AG10803 (cell line): Measurements from ENCODE around the gene F12.
"Not testable (repeated sequence)": the region's sequence is repeated elsewhere in the genome, so short reads cannot be mapped to it uniquely, and the experiment has no call there.

Experiments
- DNase-seq: peaks from one replicate; pipeline ENCODE4 v3.0.0; 2010; ENCODE audit warnings: low read depth
- H3K4me3 ChIP-seq: 2 replicates; pipeline ENCODE4 v1.5.1; 2011; ENCODE audit warnings: mild to moderate bottlenecking, low read length, control low read depth
- CTCF ChIP-seq: conservative IDR thresholded peaks from 2 replicates; pipeline ENCODE4 v1.5.1; 2011; ENCODE audit warnings: mild to moderate bottlenecking, low read length, control low read depth, inconsistent platforms

F12 gene

DNA sequence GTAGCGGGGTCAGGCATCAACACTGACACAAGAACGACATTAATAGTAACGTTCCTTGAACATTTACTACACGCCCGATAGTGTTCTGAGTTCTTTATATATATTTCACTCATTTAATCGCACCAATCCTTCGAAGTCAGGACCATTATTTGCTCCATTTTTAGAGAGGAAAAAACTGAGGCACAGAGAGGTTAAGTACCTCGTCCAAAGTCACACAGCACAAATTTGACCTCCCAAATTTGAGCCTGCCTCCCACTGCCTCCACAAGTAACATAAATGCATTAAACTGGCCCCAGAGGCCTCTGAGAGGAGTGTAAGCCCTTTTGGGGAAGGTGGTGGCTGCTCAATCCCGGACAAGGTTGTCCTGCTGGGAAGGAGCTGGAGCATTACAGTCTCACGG is 45.8 kb downstream of the F12 start:
- peak overlapping the region; percentile 35 for H3K4me3 ChIP-seq
- no peak for TF ChIP-seq CTCF
- DNase-seq = no peak

DNA sequence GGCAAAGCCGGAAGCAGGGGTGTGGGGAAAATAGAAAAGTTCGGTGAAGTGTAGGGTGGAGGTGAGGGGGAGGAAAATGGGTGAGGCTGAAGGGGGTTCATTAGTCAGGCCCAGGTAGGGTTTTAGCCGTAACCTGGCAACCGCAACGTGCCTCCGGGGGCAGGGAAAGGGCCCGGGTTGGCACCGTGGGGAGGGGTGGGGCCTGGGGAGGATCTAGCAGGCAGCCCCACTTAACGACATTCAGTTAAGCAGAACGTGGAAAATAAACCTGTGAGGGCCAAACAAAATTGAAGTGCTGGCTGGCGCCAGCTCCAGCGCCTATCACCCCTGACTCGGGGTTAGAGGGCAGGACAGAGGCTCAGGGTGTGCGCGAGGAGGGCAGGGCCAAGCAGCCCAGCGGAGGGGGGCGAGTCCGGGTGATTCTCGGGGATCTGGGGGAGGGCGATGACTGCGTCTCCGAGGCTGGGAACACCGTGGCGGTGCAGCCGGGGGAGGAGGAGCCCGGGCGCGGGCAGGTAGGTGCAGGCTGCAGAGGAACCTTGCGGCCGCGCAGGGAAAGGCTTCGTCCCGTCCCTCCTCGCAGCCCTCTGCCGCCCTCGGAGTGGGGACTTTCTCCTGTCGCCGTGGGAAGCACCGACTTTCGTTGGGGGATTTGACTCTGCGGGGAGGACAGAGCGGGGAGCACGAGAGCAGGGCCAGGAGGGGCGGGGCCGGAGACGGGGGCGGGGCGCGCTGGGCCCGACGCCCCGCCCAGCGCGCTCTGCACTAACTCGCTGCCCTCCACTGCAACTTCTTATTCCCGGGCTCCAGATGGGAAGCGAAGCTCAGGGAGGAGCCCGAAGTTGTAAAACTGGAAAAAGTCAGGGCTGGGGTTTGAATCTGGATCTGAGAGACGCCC is 46.5 kb downstream of the F12 start:
- TF ChIP-seq CTCF = no peak
- peak overlapping the region; percentile 55 for H3K4me3 ChIP-seq
- DNase-seq = peak; percentile 20

- no peak for TF ChIP-seq CTCF
- no peak for DNase-seq
- H3K4me3 ChIP-seq = no peak overlapping the region
Measured at GRCh38 chr5:177362292-177362609, 47.1 kb downstream of the F12 start.

DNA sequence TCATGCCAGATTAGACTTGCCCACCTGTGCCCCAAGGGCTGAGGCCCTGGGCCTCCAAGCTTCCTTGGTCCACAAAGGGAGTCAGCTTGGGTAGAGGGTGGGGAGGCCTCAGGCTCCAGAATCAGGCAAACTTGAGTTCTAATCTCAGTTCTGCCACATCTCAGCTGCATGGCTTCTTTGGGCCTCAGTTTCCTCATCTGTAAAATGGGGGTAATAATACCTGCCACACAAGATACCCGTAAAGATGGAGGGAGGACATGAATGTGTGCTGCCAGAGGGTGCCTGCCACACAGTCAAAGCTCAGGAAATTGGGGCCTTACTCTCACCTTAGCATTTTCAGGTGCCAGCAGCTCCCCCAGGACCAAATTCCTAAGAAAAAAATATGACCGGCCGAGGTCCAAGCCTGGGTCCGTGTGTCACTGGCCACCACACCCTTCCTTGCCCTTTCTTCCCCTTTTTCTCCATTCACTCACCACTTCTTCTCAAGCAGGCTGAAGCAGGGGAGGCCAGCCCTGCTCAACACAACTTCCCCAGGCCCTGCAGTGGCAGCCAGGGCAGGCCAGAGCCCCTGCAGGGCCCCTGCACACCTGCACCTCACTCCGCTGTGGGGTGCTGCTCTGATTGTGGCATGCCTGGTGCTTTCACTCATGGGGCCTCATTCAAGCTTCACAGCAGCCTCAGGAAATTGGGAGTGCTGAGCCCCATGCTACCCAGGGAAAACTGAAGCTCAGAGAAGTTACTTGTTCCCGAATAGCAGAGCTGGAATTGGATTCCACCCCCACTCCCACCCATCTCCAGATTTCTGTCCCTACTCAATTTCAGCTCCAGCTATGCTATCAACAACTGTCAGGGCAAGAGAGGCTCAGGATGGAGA is 47.7 kb downstream of the F12 start:
- no peak for DNase-seq
- no peak for TF ChIP-seq CTCF
- H3K4me3 ChIP-seq = no peak overlapping the region

- DNase-seq, H3K4me3 ChIP-seq: not testable (repeated sequence)
Measured at GRCh38 chr5:177360740-177361139, 48.6 kb downstream of the F12 start.

DNA sequence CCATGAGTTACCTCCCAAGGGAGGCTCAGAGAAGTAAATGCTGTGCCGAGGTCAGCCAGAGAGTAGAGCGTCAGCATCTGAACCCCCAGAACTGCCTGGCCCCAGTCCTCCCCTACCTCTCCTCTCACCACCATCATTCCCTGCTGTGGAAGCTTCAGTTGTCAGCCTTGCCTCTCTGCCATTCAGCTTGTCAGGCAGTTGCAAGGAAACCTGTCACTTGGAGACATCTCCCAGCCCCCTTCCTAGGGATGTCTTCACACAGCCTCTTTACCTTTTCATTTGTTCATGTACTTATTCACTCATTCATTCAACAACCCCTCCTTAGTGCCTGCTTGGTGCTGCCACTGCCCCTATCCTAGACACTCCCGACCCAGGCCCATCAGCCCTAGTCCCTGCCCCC is 49.5 kb downstream of the F12 start:
- DNase-seq = no peak
- H3K4me3 ChIP-seq = no peak overlapping the region
- TF ChIP-seq CTCF = no peak

- no peak for DNase-seq
- TF ChIP-seq CTCF = no peak
- no peak overlapping the region for H3K4me3 ChIP-seq
Measured at GRCh38 chr5:177359451-177359851, 49.9 kb downstream of the F12 start.
